ENCODE data around the gene CLDN16.
A peak's percentile ranks its signal among the peaks of the same experiment; 100 is the strongest.

Gene CLDN16

DNA sequence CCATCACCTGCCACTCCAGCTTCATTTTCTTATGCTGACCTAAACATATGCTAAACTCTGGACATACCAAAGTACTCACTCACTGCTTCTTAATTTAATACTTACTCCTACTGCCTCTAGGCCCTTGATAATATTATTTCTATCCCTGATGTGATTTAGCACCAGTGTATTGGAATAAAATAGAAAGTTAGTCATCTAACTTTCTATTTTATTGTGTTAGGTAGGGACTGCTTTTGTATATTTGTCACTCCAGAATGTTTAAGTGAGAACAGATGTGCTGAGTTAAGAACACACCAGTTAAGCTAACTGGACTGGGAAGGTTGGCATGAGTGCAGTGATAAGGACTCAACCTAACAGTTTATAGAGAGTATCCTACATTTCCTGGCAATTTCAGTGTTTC, 6.5 kb upstream of the CLDN16 start:
- no peak for DNase-seq

DNA sequence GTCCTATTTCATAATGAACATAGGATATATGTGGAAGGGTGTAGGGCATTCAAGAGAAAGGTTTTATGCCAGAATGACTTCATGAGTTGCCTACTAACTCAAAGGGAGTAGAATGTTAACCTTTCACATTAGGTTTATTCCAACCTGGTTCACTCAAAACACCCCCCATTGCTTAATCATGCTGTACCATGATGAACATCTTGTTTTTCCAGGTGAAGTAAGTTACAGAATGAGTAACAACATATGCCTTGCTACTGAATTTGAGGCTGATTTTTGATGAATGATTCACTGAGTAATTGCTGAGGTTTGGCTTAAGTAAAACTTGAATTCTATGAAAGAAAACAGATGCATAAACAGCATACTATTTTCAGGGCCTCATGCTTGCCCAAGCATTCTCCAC, 5.9 kb upstream of the CLDN16 start:
- no peak for DNase-seq

DNA sequence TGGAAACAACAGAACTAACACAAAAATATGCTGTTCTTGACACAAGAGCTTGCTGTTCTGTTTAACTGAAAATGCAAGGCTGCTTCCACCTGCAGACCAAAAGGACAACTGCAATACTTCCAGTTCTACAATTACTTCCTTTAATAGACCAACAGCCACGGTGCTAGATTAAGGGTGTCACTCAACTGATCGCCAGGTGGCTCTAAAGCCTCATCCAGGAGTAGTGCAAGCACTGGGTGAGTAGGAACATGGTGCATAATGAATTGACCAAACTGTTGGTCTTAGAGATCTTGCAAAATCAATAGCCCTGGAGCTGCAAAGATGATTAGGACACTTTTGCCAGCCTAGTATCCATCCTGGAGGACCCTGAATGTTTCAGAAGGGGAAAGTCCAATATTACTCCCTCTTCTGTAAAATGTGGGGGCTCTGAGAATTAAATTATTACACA, 3.6 kb upstream of the CLDN16 start:
- DNase-seq, result peak; percentile 82

DNA sequence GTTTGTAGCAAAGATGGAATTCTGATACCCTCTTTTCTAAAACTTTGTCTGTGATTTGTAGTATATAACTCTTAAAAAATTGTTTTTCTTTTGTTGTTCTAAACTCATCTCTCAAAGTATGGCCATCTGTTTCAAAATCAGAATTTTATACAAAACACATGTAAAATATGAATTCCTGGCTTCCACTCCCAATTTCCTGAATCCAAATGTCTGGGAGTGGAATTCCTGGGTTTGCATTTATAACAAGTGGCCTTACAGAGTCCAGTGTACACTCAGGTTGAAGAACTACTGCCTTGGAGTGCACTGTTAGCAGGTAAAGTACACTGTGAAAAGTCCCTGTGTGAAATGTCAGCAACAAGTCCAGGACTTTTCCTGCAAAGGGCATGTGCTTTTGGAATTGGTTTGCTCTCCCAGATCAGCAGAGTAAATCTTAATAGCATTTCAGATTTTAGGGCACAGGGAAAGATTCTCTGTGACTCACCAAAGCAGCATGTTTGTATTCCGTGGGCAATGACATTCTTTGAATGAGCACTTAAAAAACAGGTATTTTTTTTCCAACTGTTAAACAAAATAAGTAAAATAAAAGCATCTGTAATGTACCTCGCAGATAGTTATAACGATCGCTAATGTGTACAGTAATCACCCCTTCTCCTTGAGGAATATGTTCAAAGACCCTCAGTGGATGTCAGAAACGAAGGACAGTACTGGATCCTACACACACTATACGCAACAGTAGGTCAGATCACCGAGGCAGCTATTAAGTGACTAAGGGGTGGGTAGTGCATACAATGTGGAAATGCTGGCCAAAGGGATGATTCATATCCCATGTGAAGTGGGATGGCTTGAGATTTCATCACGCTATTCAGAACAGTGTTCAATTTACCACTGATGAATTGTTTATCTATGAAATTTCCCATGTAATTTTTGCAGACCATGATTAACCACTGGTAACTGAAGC, 2.0 kb upstream of the CLDN16 start:
- no peak for DNase-seq

DNA sequence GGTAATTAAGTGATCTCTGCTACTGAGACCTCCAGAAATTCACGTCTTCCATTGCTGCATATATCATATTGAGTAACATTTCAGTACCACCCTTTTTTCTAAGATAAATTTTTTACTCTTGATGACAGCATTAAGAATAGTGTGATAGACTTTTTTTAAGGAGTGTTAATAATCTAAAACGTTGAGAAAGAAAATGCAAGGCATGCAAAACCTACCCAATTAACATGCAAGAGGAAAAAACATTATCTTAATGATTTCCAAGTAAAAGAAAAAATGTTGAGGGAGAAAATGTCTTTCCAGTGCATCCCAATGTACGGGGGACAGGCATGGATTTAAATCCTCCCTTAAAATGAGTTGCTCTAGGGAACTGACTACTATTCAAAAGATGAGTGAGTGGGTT, 740 bp downstream of the CLDN16 start:
- no peak for DNase-seq

DNA sequence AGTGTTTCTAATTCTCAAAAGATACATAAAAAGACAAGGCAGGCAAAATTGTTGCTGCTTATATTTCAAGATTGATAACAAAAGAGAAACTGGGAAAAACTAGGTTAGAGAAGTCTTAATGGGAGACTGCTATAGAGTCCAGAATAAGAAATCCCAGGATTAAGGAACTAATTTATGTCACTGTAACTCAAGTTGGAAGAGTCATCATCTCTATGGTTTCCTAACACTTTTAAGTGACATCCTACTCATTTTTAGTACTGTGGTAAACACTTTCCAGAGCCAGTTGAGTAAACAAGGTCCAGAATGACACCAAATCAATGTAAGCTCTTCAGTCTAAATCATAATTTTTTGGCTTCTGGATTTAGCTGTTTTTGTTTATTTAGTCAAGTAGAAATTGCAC, 8.0 kb downstream of the CLDN16 start:
- no peak for DNase-seq

DNA sequence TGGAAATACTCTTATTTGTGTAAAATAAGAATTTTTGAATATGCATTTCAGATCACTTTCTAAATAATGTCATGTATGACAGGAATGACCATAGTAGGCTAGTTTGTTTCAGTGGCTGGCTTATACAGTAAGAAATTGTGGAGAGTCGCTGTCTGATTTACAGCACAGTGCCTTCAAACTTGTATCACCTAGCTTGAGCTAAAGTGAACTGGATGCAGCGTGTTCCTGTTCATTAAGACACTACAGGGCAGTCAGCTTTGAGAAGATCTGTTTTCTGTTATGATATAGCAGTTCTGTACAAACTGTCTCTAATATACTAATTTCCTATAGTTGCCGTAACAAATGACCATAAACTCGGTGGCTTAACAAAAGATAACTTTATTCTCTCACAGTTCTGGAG, 9.9 kb downstream of the CLDN16 start:
- DNase-seq, result no peak

DNA sequence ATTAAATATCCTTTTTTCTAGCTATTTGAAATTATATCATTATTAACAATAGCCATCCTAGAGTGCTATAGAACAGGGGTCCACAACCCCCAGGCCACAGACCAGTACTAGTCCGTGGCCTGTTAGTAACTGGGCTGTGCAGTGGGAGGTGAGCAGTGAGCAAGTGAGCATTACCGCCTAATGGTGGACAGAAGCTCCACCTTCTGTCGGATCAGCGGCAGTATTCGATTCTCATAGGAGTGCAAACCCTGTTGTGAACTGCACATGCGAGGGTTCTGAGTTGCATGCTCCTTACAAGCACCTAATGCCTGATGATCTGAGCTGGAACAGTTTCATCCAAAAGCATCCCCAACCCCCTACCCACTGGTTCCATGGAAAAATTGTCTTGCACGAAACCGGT, 11.7 kb downstream of the CLDN16 start:
- no peak for DNase-seq

DNA sequence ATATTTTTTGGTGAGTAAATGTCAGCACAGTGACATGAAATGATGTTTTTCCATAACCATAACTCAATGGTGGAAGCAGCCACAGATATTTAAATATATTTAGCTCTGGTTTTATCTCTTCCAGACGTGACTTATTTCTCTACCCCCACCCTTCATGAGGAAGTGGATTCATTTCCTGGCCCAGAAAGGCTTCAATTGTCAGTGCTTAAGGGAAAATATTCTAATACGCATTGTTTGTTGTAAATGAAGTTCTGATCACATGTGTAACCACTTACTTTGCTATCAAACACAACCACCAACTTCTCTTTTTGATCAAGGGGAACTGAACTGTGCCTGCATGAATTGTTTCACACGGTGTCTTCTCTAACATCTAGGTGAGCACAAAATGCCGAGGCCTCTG, 14.0 kb downstream of the CLDN16 start:
- DNase-seq, result no peak

DNA sequence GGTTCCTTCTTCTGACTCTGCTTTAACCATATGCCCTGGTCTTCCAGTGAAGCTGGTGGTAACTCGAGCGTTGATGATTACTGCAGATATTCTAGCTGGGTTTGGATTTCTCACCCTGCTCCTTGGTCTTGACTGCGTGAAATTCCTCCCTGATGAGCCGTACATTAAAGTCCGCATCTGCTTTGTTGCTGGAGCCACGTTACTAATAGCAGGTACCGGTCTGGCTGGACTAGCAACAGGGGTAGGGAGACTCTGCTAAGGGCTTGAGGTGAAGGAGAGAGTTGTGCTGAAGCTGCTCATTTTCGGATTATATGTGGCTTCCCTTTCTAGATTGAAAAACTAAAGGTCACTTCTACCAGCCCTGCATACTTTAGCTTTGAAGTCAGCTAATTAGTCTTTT, 16.8 kb downstream of the CLDN16 start:
- DNase-seq, result no peak

DNA sequence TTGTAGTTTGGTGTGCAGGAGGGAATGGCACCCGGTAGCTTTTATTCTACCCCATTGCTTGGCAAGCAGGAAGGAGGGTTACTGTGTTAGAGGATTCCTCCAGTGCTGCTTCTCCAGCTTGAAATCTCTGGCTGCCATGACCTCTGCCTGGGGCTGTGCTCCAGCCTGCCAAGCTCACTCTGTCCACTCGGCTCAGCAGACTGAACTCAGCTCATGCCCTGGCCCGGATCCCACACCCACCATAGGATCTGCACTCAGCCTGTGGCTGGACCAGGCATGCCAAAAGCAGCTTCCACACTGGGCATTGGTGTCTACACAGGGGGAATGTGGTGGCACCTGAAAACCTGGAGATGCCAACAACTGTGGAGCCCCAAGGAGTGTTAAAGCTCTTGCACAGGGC, 26.3 kb downstream of the CLDN16 start:
- no peak for DNase-seq

DNA sequence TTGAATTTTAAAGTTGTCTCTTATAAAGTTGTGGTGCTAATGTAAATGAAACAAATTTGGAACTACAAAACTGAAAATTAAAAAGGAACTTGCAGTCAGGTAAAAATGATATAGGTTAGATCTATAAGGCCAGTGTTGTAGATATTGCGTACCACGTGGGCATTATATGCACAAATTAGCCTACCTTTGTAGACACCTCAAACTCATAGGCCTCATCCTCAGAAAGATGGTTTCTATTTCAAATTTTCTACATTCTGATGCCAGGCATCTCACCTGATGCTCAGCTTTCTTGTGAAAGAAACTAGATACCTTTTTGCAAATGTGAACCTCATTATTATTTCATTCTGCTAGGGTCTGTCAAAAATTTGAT, 36.1 kb downstream of the CLDN16 start:
- no peak for DNase-seq

DNA sequence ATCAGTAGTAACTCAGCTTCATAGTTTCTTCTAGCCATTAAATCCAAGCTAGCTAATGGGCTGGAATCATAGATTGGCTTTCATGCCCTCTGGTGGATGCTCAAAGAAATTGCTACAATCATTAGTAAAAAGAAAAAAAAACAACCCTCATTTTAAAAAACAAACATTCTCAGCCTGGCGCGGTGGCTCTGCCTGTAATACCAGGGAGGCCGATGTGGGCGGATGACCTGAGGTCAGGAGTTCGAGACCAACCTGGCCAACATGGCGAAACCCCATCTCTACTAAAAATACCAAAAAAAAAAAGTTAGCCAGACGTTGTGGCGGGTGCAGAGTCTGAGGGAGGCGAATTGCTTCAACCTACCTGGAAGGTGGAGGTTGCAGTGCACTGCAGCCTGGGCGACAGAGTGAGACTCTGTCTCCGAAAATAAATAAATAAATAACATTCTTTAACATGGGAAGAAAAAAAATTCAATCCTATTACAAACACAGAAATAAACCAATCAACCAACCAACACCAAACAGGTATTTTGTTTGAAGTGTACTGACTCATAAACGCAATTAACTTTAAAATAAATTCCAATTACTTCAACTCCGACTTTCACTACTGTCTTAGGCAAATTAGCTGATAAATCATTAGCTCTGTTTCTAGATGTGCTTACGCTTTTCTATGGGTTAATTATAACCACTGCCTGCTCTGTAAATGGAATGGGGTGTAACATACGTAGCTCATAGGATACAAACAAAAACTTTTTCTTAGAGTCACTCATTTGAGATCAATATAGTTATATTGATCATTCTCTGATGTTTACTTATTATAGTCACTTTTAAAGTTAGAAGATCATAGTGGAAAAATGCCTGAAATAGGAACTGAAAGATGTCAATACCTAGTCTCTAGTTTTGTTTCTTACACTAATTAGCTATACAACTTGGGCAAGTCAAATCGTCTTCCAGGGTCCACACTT, 36.8 kb downstream of the CLDN16 start:
- peak; percentile 32 for DNase-seq

DNA sequence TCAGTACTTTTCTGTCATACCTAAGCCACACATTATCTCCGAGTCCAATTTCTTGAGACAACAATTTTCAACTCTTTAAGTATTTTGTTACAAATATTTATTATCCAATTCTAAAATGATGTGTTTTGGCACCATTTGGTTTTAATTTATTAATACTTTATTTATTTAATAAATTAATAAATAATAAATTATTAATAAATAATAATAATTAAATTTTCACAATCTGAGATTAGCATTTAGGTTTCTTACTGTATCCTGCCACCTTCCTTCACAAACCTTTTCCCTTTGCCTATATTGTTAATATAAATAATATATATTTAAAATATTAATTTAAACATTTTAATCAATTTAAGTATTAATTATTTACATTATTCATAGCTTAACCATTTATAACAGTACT, 37.9 kb downstream of the CLDN16 start:
- DNase-seq, result no peak

DNA sequence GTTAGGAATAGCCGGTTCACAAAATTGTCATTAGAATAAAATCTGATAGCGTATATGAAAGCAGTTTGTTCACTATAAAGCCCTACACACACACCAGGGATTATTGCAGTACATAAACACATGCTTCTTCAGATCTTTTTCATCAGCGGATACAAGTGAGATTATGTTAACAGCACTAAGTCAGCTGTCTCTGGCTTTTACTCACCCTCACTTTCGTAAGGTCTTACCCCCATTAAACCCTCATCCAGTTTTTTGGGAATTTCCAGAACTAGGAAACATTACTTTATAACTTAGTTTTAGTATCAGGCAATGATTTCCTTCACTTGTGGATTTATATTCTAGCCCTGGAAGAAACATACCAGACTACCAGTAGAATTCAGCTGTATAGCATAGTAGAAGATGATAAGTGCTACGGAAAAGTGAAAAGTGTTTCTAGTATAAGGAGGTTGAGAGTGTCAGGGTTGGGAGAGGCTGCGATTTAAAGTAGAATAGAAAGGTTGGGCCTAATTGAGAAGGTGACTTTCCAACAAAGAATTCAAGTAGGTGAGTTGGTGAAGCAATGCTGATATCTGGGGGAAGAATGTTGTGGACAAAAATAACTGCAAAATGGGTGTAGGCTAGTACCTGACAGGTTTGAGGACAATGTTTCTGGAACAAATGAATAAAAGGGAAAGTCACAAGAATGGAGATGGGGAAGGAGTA, 39.0 kb downstream of the CLDN16 start:
- no peak for DNase-seq

DNA sequence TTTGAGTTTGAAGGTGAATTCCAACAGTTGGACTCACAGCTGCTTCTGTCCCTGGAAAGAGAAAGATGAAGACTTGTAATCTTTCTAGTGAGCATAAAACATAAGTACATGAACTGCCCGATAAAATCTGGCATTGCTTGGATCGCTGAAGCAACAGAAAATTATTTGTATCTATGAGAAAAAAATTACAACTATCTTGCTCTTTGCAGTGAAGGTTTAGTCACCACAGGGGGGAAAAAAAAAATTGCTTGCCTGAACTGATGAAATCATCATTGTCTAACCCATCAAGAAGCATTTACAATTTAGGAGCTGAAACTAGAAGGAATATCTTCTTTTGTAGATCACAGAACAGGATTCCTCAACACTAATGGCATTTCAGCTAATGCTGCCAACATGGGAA, 41.7 kb downstream of the CLDN16 start:
- no peak for DNase-seq

DNA sequence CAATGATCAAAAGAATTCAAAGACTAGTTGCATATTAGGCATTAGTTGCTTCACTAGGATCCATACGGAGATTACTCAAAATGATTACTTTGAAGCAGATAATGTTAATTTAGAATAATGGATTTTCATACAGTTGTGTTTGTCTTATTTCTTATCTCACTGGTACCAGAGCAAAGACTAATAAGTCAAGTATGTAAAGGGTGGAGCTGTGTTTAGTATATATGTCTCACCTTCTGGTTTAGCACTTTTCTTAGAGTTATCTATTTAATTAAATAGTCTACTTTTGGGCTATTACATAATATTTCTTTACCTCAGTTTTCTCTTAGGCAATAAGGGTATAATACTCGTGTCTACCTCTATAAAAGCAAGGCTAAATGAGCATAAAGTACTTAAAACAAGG, 42.9 kb downstream of the CLDN16 start:
- DNase-seq, result no peak

DNA sequence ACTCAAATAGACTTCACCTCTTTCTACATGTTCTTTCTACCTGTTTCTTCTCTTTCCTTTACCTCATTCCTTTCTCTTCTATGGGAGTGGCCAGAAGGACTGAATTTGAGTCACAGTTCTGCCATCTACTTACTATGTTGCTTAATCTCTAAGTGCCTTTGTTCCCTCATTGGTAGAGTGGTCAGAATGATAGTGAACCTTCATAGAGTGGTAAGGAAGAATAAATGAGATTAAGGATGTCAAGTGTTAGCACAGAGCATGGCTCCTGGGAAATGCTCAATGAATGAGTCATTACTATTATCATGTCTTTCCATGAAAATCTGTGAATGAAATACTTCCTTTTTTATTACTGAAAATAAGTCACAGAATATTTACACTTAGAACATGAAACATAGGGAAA, 44.3 kb downstream of the CLDN16 start:
- no peak for DNase-seq

DNA sequence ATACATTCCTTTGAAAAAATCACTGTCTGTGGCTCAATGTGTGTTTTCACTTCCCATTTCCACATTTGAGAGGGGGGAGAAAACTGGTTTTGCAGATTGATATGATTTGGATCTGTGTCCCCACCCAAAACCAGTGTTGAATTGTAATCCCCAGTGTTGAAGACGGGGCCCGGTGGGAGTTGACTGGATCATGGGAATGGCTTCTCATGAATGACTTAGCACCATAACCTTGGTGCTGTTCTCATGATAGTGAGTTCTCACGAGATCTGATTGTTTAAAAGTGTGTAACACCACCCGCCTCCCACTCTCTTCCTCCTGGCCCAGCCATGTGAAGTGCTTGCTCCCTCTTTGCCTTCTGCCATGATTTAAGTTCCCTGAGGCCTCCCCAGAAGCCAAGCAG, 45.7 kb downstream of the CLDN16 start:
- DNase-seq, result no peak

DNA sequence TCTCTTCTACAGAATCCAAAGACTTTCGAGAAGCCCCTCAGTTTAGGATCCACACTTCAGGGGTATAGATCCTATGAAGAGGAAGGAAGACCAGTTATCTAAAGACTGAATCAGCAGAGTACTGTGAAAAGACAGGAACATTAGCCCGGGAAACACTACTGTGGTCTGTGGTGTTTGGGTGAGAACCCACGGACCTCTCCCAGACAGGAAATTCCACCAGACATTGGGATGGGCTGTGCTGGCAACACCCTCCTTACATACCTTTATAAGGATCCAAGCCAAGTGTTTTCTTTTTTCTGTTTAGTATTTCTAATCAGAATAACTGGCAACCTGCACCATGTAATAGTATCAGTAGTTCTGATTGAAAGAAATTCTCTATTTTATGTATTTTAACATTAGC, 47.7 kb downstream of the CLDN16 start:
- no peak for DNase-seq

DNA sequence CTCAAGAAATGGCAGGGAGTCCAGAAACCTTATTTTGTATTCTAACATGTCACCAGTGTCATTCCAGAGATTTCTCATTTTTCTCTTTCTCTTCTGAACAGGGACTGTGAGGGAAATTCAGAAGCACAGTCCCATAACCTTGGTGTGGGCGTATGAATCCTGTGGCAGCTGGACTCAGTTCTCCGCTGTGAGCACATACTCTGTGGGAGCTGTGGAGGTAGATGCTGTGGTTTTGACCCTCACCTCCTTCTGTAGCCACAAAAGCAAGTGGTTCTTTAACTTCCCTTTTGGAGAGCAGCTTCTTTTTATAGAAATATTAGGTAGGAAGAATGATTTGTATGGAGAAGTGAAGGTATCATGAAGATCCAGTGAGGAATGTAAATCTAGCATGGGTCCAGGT, 48.4 kb downstream of the CLDN16 start:
- no peak for DNase-seq

DNA sequence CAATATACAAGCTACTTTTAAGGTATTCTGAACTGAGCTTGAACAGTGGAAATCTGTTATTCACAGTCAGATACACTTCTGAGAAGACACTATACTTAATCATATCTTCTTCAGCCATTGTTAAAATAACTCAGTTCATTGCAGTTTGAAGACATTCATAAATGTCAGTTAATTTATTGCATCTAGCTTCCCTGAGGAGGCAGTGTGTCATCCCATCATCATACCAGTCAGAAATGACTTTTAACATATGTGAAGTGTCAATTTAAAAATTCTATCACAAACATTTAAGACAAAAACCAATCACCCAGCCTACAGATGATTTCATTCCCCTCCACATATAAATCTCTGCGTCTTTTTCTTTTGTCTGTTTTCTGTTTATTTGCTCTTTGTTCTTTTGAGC, 54.3 kb downstream of the CLDN16 start:
- DNase-seq, result no peak

DNA sequence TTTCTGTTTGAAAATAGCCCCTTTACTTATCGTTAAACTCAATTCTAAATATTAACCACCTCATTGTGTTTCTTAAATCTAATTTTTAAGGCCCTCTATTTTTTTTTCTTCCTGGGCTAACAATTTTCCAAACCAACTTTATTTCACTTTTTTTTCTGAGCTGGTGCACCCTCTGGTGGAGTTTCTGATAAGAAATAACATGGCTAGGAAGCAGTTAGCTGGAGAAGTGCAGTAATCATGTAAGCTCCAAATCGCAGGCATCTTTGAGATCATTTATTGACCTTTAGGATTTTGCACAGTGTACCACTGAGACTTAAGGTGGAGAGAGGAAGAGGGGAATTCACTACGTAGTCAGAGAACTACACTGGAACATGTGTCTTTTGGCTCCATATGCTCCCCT, 55.3 kb downstream of the CLDN16 start:
- no peak for DNase-seq

All from NCI-H524 treated with DMSO at 0.1 percent for 48 hours (cell line).